GM10248 (cell line): Measurements from ENCODE around the gene DLGAP5.

Source experiments
- CTCF ChIA-PET: fragments of 300-600 bp; sonication (Branson Sonifier 250); formaldehyde crosslinking; extraction: SDS; loops from one replicate; lab custom pipeline; 2021; ENCODE audit warnings: antibody characterized with exemption; lab: Yijun Ruan, JAX
- POLR2A ChIA-PET: fragments of 350-650 bp; sonication (Branson Sonifier 250); formaldehyde crosslinking; extraction: SDS; loops from one replicate; lab custom pipeline; 2020; ENCODE audit warnings: antibody characterized with exemption; lab: Yijun Ruan, JAX
- DNase-seq: peaks from one replicate; pipeline ENCODE4 v3.0.0; 2012; ENCODE audit errors: extremely low spot score
- TF ChIP-seq, protein P1 (sequence below): IDR thresholded peaks from 2 replicates; pipeline ENCODE4 v1.5.1; 2012; ENCODE audit warnings: mild to moderate bottlenecking, low read depth; ENCODE audit errors: extremely low read depth, missing control alignments, control extremely low read depth

The DLGAP5 gene

DNA sequence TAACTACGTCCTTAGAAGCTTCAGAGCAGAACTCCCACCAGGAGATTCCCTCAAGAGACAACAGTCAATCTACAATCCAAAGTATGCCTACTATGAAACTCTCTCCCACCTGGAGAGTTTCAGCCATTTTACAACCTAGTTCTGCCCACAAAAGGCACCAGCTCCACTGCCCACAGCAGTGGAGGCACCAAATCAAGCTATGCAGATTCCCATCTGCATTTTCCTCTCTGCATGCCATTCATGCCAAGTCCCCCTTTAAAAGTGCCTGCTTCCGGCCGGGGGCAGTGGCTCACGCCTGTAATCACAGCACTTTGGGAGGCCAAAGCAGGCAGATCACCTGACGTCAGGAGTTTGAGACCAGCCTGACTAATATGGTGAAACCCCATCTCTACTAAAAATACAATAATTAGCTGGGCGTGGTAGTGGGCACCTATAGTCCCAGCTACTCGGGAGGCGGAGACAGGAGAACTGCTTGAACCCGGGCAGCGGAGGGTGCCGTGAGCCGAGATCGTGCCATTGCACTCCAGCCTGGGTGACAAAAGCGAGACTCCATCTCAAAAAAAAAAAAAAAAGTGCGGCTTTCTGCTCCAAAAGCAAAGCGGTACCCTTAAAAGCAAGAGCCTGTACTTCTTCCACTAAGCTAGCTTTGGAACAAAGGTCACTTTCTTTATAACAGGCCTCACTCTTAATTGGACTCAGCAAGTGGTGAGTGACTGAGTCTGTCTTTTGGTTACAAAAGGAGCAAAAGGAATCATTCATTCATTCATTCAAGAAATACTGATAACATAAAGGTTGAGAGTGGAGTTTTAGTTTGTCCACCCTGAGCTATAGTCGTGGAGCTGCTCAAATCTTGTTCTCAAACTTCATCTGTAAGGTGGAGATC lies 10.1 kb upstream of the DLGAP5 start:
- DNase-seq = no peak
- CTCF ChIA-PET = interaction anchor here (2.3 kb wide), 1 partner anchor 11 kb away, joined by 13 read pairs; no protein-coding TSS in a partner anchor
- TF ChIP-seq, protein P1, sequence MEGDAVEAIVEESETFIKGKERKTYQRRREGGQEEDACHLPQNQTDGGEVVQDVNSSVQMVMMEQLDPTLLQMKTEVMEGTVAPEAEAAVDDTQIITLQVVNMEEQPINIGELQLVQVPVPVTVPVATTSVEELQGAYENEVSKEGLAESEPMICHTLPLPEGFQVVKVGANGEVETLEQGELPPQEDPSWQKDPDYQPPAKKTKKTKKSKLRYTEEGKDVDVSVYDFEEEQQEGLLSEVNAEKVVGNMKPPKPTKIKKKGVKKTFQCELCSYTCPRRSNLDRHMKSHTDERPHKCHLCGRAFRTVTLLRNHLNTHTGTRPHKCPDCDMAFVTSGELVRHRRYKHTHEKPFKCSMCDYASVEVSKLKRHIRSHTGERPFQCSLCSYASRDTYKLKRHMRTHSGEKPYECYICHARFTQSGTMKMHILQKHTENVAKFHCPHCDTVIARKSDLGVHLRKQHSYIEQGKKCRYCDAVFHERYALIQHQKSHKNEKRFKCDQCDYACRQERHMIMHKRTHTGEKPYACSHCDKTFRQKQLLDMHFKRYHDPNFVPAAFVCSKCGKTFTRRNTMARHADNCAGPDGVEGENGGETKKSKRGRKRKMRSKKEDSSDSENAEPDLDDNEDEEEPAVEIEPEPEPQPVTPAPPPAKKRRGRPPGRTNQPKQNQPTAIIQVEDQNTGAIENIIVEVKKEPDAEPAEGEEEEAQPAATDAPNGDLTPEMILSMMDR = no peak
- POLR2A ChIA-PET = no interaction called here

- TF ChIP-seq, protein P1 = no peak
- DNase-seq = no peak
- ChIA-PET CTCF (interaction anchor here (2.3 kb wide), 1 partner anchor 12 kb away, joined by 13 read pairs; no protein-coding TSS in a partner anchor), POLR2A (no interaction called here)
Measured at GRCh38 chr14:55200651-55201050, 9.3 kb upstream of the DLGAP5 start.

DNA sequence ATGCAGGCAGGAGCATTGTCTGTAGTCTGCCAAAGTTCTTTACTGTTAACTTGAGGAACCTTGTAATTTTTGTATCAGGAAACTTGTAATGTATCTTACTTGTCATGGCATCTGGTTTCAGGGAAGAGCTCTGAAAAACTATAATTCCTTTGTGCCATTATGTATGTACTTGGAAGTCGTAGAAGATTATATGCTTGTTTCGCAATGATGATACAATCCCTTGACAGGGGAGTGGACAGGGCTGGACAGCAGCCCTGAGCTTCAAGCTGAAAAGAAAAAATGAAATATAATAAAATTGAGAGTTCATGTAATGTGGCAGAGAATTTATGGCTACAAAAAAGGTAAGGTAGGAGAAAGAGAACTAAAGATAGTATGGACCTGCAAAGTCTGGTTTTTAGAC lies 7.4 kb upstream of the DLGAP5 start:
- DNase-seq = no peak
- POLR2A ChIA-PET = no interaction called here
- CTCF ChIA-PET = interaction anchor here (1.2 kb wide), 1 partner anchor 72 kb away, joined by 3 read pairs; the partner anchor contains the start of gene FBXO34
- TF ChIP-seq, protein P1 = no peak

GRCh38 chr14:55194656-55195355 lies 3.4 kb upstream of the DLGAP5 start:
- TF ChIP-seq, protein P1 = no peak
- ChIA-PET CTCF (interaction anchor here (1.2 to 2.1 kb wide), 5 partner anchors 9 to 159 kb away, joined by 3 to 11 read pairs (median 5); no protein-coding TSS in a partner anchor), POLR2A (no interaction called here)
- DNase-seq = no peak

- POLR2A ChIA-PET = no interaction called here
- TF ChIP-seq, protein P1 = no peak
- DNase-seq = no peak
- CTCF ChIA-PET = interaction anchor here (1.0 to 1.3 kb wide), 2 partner anchors 20 to 32 kb away, joined by 3 read pairs; no protein-coding TSS in a partner anchor
Measured at GRCh38 chr14:55192054-55192621, 753 bp upstream of the DLGAP5 start.

DNA sequence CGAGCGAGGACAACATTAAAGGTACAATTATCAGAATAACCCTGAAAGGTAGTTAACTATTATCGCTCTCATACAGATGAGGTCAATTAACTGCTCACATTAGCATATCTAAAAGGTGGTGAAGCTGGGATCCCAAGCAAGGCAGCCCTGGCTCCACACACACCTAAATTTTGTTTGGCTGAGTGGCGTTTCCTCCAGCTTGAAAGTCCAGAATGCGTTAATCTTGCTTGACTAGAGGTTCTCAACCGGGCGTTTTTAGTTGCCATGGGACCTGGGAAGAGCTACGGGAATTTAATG lies 531 bp downstream of the DLGAP5 start:
- CTCF ChIA-PET = interaction anchor here (0.9 to 1.4 kb wide), 2 partner anchors 31 to 88 kb away, joined by 3 to 6 read pairs; no protein-coding TSS in a partner anchor
- POLR2A ChIA-PET = interaction anchor here (1.0 kb wide), 1 partner anchor 146 kb away, joined by 3 read pairs; no protein-coding TSS in a partner anchor
- no peak for DNase-seq
- TF ChIP-seq, protein P1 = no peak
